ENCODE data around the gene OR5K4.
"Not testable (repeated sequence)": the region's sequence is repeated elsewhere in the genome, so short reads cannot be mapped to it uniquely, and the experiment has no call there.

The OR5K4 gene

DNA sequence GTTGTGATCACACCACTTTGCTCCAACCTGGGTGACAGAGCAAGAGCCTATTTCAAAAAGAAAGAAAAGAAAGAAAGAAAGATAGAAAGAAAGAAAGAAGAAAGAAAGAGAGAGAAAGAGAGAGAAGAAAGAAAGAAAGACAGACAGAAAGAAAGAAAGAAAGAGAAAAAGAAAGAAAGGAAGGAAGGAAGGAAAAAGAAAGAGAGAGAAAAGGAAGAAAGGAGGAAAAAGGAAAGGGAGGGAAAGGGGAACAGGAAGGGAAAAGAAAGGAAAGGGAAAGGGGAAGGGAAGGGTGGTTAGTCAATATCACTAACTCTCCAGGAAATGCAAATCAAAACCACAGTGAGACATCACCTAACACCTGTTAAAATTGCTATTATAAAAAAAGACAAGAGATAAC, 18.2 kb downstream of the OR5K4 start:
- DNase-seq, result no peak

DNA sequence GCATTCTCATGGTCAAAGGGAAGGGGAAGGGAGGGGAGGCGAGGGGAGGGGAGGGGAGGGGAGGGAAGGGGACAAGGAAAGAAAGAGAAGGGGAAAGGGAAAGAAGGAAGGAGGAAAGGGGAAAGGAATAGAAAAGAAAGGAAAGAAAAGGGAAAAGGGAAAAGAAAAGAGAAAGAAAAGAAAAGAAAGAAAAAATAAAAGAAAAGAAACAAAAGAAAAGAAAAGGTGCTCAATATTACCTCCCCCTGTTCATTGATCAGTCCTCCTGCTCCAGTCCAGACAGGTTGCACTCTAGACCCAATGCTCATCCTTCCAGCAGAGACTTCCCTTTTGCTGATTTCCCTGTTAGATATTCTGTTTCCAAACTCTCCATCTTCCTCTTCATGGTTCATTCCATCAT, 18.8 kb downstream of the OR5K4 start:
- no peak for DNase-seq

DNA sequence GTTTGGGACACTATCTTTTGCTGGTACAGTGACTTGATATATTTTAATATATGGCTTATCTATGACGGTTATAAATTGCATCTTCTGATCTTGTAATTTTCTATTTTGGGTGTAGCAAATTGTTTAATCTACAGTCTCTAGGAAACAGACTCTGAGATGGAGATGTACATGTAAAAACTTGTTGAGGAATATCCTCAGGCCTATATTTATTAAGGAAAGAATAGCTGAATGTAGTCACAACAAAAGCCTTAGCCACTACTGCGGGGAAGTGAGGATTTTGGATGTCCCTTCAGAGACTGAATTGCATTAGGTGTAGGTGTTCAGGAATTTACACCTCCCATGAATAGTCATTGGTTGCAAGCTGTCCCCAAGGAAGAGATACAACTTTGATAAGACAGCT, 23.0 kb downstream of the OR5K4 start:
- DNase-seq, result no peak

DNA sequence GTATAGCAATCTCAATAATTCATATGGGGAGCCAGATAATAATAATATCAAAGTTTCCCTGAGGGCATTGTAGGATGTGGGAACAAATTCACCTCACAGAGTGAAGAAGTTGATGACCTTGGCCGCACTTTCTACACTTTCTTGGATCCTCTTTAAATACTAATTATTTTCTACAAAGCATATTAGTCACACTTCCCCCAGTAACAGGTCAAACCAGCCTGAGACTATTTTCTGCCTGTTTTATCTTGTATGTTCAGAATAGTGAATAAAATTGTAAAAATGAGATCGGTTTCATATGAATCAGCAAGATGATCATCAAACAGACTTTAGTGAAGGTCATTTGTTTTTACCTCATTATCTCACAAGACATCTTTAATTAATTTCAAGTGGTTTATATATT, 34.5 kb downstream of the OR5K4 start:
- no peak for DNase-seq

DNA sequence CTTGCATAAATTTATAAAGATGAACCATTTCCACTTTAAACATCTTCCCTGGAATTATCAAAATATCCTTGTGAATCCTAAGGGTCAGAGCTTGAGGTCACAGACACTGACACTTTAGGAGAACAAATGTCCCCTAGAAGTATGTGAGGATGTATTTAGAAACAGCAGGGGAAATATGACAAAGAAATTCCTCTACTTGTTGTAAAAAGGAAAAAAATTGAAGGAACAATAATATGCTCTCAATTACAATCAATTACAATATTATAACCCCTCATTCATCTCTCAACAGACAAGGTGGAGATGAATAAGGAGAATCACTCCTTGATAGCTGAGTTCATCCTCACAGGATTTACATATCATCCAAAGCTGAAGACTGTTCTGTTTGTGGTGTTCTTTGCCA, 36.7 kb downstream of the OR5K4 start, which contains the start of gene OR5K3:
OR5K3 (plus strand) TSS at position 301 of the 400 bp plus-strand sequence; CDS start at position 301, 0 bp downstream.
- no peak for DNase-seq

DNA sequence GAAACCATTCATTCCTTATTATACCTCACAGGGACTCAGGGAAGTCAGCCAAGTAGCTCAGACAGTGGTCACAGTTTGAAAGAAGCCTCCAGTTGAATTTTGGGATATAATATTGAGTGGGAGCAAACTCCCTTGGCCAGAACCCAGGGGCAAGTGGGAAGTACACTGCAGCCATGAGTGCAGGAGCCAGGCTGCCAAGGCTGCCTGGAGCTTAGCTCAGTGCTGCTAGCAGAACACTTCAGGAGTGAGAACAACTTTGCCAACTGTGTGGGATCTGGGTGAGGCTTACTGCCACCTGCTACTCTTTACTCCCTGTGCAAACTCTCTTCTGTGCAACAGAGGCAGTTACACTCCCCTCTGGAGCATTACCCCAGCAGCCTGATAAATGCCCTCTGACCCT, 41.4 kb downstream of the OR5K4 start:
- no peak for DNase-seq

DNA sequence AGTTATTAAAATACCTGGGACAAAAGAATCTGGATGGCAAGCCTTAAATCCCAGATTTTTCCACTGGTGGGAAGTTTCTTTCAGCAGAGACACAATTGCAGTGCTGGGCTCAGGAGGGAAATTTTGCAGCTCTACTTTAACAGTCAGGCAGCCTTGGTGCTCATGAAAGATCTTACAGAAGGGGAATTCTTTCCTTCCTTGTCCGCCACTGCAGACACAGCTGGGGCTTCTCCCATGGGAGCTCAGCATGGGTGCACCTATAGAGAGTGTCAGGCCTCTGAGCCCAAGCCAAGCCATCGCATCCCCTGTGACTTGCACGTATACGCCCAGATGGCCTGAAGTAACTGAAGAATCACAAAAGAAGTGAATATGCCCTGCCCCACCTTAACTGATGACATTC, 42.8 kb downstream of the OR5K4 start:
- DNase-seq, result not testable (repeated sequence)

DNA sequence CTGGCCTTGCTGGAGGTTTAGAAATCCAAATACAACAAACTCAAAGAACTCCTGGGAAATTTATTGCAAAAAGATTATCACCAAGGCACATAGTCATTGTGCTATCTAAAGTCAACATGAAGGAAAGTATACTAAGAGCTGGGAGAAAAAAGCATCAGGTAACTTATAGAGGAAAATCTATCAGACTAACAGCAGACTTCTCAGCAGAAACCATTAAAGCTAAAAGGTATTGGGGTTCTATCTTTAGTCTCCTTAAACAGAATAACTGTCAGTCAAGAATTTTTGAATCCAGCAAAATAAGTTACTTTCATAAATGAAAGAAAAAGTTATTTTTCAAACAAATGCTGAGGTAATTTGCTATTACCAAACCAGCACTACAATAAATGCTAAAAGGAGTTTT, 44.9 kb downstream of the OR5K4 start:
- DNase-seq, result no peak

DNA sequence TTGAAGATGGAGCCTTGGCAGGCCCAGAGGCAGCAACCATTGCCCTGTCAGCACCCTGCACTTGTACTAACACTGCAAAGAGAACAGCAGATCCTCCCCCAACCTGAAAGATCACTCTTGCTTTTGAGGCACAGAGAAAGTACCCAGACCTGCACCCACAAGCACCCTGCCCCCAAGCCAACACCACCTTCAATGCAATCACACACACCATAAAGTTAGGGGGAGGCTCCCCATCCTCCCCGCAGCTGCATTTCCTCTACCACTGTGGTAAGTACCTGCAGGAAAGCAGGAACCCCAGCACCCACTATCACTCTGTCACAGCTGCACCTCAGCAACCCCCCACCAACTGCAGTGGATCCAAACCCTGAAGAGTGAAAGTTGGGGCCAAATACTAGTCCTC, 48.9 kb downstream of the OR5K4 start:
- no peak for DNase-seq

DNA sequence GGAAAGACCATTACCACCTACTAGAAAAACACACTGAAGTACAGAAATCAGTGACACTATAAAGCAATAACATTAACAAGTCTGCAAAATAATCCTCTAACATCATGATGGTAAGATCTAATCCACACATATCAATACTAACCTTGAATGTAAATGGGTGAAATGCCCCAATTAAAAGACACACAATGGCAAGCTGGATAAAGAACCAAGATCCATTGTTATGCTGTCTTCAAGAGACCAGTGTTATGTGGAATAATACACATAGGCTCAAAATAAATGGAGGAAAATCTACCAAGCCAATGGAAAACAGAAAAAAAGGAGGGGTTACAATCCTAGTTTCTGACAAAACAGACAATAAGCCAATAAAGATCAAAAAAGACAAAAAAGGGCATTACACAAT, 50.4 kb downstream of the OR5K4 start:
- DNase-seq, result no peak

Measured in NCI-H774 (cell line).